HepG2 (cell line): ENCODE results near the gene WDR81. TPM values are rescaled to one million over a fixed set of nuclear protein-coding genes. Genes with fewer than 3 reads are reported as not detected.
A peak's percentile ranks its signal among the peaks of the same experiment; 100 is the strongest.

Source experiments
- AKAP8 ChIP-seq: sonication (generic); formaldehyde crosslinking; IDR thresholded peaks from 2 replicates; pipeline ENCODE4 v1.5.1; 2020; ENCODE audit warnings: mild to moderate bottlenecking, missing genetic modification reagents
- GFI1 ChIP-seq: sonication (generic); formaldehyde crosslinking; IDR thresholded peaks from 2 replicates; pipeline ENCODE4 v1.5.0; 2020; ENCODE audit warnings: missing genetic modification reagents, mild to moderate bottlenecking, borderline replicate concordance
- HDAC1 ChIP-seq: sonication (generic); formaldehyde crosslinking; IDR thresholded peaks from 2 replicates; pipeline ENCODE4 v1.5.1; 2020; ENCODE audit warnings: mild to moderate bottlenecking, missing genetic modification reagents
- NFYB ChIP-seq: sonication (generic); formaldehyde crosslinking; IDR thresholded peaks from 2 replicates; pipeline ENCODE4 v1.4.0; 2020; ENCODE audit warnings: missing genetic modification reagents
- SMAD1 ChIP-seq: sonication (generic); formaldehyde crosslinking; IDR thresholded peaks from 2 replicates; pipeline ENCODE4 v1.4.0; 2020; ENCODE audit warnings: missing genetic modification reagents, low read depth, mild to moderate bottlenecking, borderline replicate concordance
- SOX13 ChIP-seq, 3 experiments: fragments of 450-650 bp in 1 of 3; sonication (generic) in 1 of 3; formaldehyde crosslinking in 1 of 3; IDR thresholded peaks in 2 of 3; conservative IDR thresholded peaks in 1 of 3; 2 replicates each; pipeline versions ENCODE4 v1.5.0 to v1.6.1; 2016 to 2020; ENCODE audit warnings: antibody characterized with exemption in 1 of 3, mild to moderate bottlenecking in 1 of 3, missing compliant biosample characterization in 1 of 3, missing genetic modification reagents in 1 of 3, moderate library complexity in 1 of 3
- TBL1XR1 ChIP-seq: fragments of 150-350 bp; IDR thresholded peaks from 2 replicates; pipeline ENCODE4 v1.6.1; 2014; ENCODE audit warnings: borderline replicate concordance, low read length; ENCODE audit not compliant: partially characterized antibody
- TBX2 ChIP-seq: sonication (generic); formaldehyde crosslinking; IDR thresholded peaks from 2 replicates; pipeline ENCODE4 v1.5.0; 2020; ENCODE audit warnings: missing genetic modification reagents, mild to moderate bottlenecking, borderline replicate concordance
- ZNF563 ChIP-seq: sonication (generic); formaldehyde crosslinking; IDR thresholded peaks from 2 replicates; pipeline ENCODE4 v1.8.0; 2022; ENCODE audit warnings: mild to moderate bottlenecking, moderate library complexity, missing genetic modification reagents
- ZSCAN30 ChIP-seq: sonication (generic); formaldehyde crosslinking; IDR thresholded peaks from 2 replicates; pipeline ENCODE4 v1.5.0; 2020; ENCODE audit warnings: mild to moderate bottlenecking, missing genetic modification reagents
- ZZZ3 ChIP-seq: sonication (generic); formaldehyde crosslinking; IDR thresholded peaks from 2 replicates; pipeline ENCODE4 v1.4.0; 2020; ENCODE audit warnings: missing genetic modification reagents, mild to moderate bottlenecking, borderline replicate concordance
- polyA plus RNA-seq, 8 experiments: library from polyadenylated mRNA; depleted of rRNA in 3 of 8; stranded (reverse) in 7 of 8; unstranded in 1 of 8; fragments of >200 nt; fragmentation: Illumina TruSeq in 4 of 8; extraction: Trizol in 4 of 8; gene quantifications; 2 replicates each; pipeline versions ENCODE4 v1.2.1 to v1.2.3, GENCODE V29; 2011 to 2016; ENCODE audit warnings: low read depth in 4 of 8, missing spikeins in 1 of 8, mixed read lengths in 1 of 8; ENCODE audit not compliant: insufficient read depth in 1 of 8
- total RNA-seq, 5 experiments: library from RNA; depleted of rRNA; stranded (reverse); fragments of >200 nt; fragmentation: Illumina TruSeq; extraction: Trizol; gene quantifications; 2 replicates each; pipeline ENCODE4 v1.2.3, GENCODE V29; 2016; ENCODE audit warnings: low read depth in 1 of 5
- TF ChIP-seq, protein P1 (sequence below): sonication (generic); formaldehyde crosslinking; IDR thresholded peaks from 2 replicates; pipeline ENCODE4 v1.8.1; 2023; ENCODE audit warnings: missing genetic modification reagents, inconsistent platforms, borderline replicate concordance
- TF ChIP-seq, protein P2 (sequence below): sonication (generic); formaldehyde crosslinking; IDR thresholded peaks from 2 replicates; pipeline ENCODE4 v1.4.0; 2020; ENCODE audit warnings: missing genetic modification reagents, mild to moderate bottlenecking, borderline replicate concordance
- TF ChIP-seq, protein P3 (sequence below): IDR thresholded peaks from 2 replicates; pipeline ENCODE4 v1.6.1; 2016; ENCODE audit warnings: low read depth, control low read depth
- TF ChIP-seq, protein P4 (sequence below): sonication (generic); formaldehyde crosslinking; IDR thresholded peaks from 2 replicates; pipeline ENCODE4 v1.5.1; 2020; ENCODE audit warnings: missing genetic modification reagents, mild to moderate bottlenecking, borderline replicate concordance
- TF ChIP-seq, protein P5 (sequence below), 2 experiments: sonication (generic) in 1 of 2; formaldehyde crosslinking in 1 of 2; IDR thresholded peaks; 2 replicates each; pipeline versions ENCODE4 v1.4.0 to v1.6.1; 2016 to 2020; ENCODE audit warnings: borderline replicate concordance in 1 of 2, low read depth in 1 of 2, mild to moderate bottlenecking in 1 of 2, missing genetic modification reagents in 1 of 2
- TF ChIP-seq, protein P6 (sequence below): sonication (generic); formaldehyde crosslinking; IDR thresholded peaks from 2 replicates; pipeline ENCODE4 v1.8.1; 2023; ENCODE audit warnings: mild to moderate bottlenecking, inconsistent platforms, moderate library complexity, missing genetic modification reagents, borderline replicate concordance

The WDR81 gene
- total and polyA plus RNA-seq, 2 of the 13 experiments (the other 11 are each of a cell fraction or from before 2014, with no cell fraction given): 9.1 to 16.7 TPM

DNA sequence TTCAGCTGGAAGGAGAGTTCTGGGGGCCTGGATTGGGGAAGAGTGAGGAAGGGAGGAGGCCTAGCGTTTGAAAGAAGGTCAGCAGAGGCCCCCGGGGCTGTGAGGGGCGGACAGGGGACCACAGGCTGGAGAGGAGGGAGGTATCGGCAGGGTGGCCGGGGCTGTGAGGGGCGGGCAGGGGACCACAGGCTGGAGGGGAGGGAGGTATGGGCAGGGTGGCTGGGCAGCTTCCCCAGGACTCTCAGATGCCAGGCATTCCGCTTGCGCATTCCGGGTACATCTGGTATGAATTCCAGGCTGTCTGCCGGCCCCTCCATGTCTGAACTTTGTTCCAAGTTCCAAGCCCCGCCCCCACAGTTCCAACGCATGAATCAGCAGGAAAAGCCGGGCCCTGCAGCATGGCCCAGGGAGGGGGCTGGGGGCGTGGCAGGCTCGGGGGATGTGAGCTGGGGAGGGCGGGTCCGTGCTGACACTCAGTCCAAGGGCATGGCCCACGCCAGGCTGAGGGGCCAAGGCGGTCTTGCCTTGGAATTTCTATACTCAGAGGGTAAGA lies 10.0 kb upstream of the WDR81 start (continued):
- TF ChIP-seq, protein P1, sequence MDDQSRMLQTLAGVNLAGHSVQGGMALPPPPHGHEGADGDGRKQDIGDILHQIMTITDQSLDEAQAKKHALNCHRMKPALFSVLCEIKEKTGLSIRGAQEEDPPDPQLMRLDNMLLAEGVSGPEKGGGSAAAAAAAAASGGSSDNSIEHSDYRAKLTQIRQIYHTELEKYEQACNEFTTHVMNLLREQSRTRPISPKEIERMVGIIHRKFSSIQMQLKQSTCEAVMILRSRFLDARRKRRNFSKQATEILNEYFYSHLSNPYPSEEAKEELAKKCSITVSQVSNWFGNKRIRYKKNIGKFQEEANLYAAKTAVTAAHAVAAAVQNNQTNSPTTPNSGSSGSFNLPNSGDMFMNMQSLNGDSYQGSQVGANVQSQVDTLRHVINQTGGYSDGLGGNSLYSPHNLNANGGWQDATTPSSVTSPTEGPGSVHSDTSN (CRISPR knock-in tag): no peak
- TF ChIP-seq SMAD1 (CRISPR knock-in tag): no peak
- no peak; the same call in 1 of the 2 replicates for TF ChIP-seq TBX2 (CRISPR knock-in tag)
- TF ChIP-seq GFI1 (CRISPR knock-in tag): no peak
- TF ChIP-seq ZNF563 (CRISPR knock-in tag): no peak
- TF ChIP-seq ZSCAN30: no peak
- TF ChIP-seq, protein P2, sequence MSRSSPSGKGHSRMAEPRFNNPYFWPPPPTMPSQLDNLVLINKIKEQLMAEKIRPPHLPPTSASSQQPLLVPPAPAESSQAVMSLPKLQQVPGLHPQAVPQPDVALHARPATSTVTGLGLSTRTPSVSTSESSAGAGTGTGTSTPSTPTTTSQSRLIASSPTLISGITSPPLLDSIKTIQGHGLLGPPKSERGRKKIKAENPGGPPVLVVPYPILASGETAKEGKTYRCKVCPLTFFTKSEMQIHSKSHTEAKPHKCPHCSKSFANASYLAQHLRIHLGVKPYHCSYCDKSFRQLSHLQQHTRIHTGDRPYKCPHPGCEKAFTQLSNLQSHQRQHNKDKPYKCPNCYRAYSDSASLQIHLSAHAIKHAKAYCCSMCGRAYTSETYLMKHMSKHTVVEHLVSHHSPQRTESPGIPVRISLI: no peak
- peak; percentile 85 for TF ChIP-seq HDAC1 (CRISPR knock-in tag)
- peak; percentile 86 for TF ChIP-seq TBL1XR1
- TF ChIP-seq, protein P3, sequence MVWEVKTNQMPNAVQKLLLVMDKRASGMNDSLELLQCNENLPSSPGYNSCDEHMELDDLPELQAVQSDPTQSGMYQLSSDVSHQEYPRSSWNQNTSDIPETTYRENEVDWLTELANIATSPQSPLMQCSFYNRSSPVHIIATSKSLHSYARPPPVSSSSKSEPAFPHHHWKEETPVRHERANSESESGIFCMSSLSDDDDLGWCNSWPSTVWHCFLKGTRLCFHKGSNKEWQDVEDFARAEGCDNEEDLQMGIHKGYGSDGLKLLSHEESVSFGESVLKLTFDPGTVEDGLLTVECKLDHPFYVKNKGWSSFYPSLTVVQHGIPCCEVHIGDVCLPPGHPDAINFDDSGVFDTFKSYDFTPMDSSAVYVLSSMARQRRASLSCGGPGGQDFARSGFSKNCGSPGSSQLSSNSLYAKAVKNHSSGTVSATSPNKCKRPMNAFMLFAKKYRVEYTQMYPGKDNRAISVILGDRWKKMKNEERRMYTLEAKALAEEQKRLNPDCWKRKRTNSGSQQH (CRISPR knock-in tag): no peak; the same call in none of the 2 replicates
- TF ChIP-seq, protein P4, sequence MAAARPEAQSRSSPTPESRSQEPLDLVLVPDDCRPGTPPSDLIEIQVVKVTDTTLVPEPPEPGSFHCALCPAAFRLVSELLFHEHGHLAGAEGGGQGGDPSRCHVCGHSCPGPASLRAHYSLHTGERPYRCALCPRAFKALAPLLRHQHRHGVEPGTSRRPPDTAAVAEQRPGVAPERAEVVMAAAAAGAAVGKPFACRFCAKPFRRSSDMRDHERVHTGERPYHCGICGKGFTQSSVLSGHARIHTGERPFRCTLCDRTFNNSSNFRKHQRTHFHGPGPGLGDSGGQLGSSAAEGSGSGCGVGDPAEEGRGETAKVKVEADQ (CRISPR knock-in tag): no peak
- TF ChIP-seq, protein P5, sequence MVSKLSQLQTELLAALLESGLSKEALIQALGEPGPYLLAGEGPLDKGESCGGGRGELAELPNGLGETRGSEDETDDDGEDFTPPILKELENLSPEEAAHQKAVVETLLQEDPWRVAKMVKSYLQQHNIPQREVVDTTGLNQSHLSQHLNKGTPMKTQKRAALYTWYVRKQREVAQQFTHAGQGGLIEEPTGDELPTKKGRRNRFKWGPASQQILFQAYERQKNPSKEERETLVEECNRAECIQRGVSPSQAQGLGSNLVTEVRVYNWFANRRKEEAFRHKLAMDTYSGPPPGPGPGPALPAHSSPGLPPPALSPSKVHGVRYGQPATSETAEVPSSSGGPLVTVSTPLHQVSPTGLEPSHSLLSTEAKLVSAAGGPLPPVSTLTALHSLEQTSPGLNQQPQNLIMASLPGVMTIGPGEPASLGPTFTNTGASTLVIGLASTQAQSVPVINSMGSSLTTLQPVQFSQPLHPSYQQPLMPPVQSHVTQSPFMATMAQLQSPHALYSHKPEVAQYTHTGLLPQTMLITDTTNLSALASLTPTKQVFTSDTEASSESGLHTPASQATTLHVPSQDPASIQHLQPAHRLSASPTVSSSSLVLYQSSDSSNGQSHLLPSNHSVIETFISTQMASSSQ (IDR thresholded peaks at IDR 0.05; ENCODE audit: low read depth): no peak
- TF ChIP-seq, protein P5 (CRISPR knock-in tag; IDR thresholded peaks at IDR 0.05; ENCODE audit: borderline replicate concordance): peak; percentile 50; the same call in 1 of the 2 replicates
- TF ChIP-seq NFYB (CRISPR knock-in tag): peak; percentile 8; the same call in 1 of the 2 replicates
- TF ChIP-seq ZZZ3 (CRISPR knock-in tag): no peak
- no peak for TF ChIP-seq AKAP8 (CRISPR knock-in tag)
- TF ChIP-seq, protein P6, sequence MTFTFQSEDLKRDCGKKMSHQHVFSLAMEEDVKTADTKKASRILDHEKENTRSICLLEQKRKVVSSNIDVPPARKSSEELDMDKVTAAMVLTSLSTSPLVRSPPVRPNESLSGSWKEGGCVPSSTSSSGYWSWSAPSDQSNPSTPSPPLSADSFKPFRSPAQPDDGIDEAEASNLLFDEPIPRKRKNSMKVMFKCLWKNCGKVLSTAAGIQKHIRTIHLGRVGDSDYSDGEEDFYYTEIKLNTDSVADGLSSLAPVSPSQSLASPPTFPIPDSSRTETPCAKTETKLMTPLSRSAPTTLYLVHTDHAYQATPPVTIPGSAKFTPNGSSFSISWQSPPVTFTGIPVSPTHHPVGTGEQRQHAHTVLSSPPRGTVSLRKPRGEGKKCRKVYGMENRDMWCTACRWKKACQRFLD (CRISPR knock-in tag): no peak
- no peak for TF ChIP-seq SOX13 (IDR thresholded peaks at IDR 0.05)
- TF ChIP-seq SOX13 (CRISPR knock-in tag; conservative IDR thresholded peaks at IDR 0.05 in 1 of 2, IDR thresholded peaks at IDR 0.05 in 1 of 2): peak in 1 of 2 experiments; percentile 50; a peak in 1 of 4 replicates
